ENCODE measurements around the gene KRTAP10-11. TPM values are rescaled to one million over a fixed set of nuclear protein-coding genes. Genes with fewer than 3 reads are reported as not detected.
"Not testable (repeated sequence)": the region's sequence is repeated elsewhere in the genome, so short reads cannot be mapped to it uniquely, and the experiment has no call there.

The KRTAP10-11 gene
- total and polyA plus RNA-seq, 2 of the 8 experiments (the other 6 are each of a cell fraction or from before 2014, with no cell fraction given), result not detected

GRCh38 chr21:44685050-44685449 lies 38.8 kb downstream of the KRTAP10-11 start:
- H3K4me3 ChIP-seq (ENCODE audit: extremely low read depth in 1 of 4, insufficient read depth in 2 of 4, low read depth in 3 of 4, low read length in 4 of 4); H4K8ac ChIP-seq (ENCODE audit: extremely low read depth, insufficient read depth, low read length); FAIRE-seq; H3K9ac ChIP-seq (replicated peaks in 1 of 4; ENCODE audit: extremely low read depth in 1 of 4, low read depth in 3 of 4, low read length in 3 of 4); H3K56ac ChIP-seq (replicated peaks; ENCODE audit: insufficient read length, low read depth, low read length); H3K79me1 ChIP-seq (ENCODE audit: low read depth, low read length); POLR2A ChIA-PET (ENCODE audit: partially characterized antibody); H3K14ac ChIP-seq (ENCODE audit: insufficient read length); H3K79me2 ChIP-seq (ENCODE audit: control insufficient read depth in 1 of 2, insufficient read depth in 2 of 2, low read length in 2 of 2); H3K23ac ChIP-seq (ENCODE audit: insufficient read length); H2BK15ac ChIP-seq (ENCODE audit: low read length); H4K5ac ChIP-seq (ENCODE audit: insufficient read length, low read depth, low read length); H3K18ac ChIP-seq (ENCODE audit: extremely low read depth, low read length); H2BK120ac ChIP-seq (replicated peaks; ENCODE audit: low read depth, low read length); H3K4me2 ChIP-seq (ENCODE audit: insufficient read depth in 1 of 2, low read depth in 2 of 2, low read length in 2 of 2); H2BK5ac ChIP-seq (ENCODE audit: low read depth, low read length); H2AK5ac ChIP-seq (ENCODE audit: low read depth, low read length); DNase-seq (ENCODE audit: low read depth in 1 of 2, low spot score in 2 of 2); H2BK12ac ChIP-seq (ENCODE audit: low read depth, low read length); H3K23me2 ChIP-seq (ENCODE audit: low read depth, low read length); H3K36me3 ChIP-seq (ENCODE audit: control insufficient read depth in 2 of 4, insufficient read depth in 4 of 4, low read length in 3 of 4); H2BK20ac ChIP-seq (ENCODE audit: low read length); H3K4ac ChIP-seq (replicated peaks; ENCODE audit: insufficient read length, low read depth, low read length); H4K20me1 ChIP-seq (replicated peaks in 1 of 2; ENCODE audit: control insufficient read depth in 1 of 2, insufficient read depth in 2 of 2, low read length in 2 of 2); H3K9me3 ChIP-seq (ENCODE audit: insufficient read depth in 2 of 2, low read depth in 1 of 2, low read length in 1 of 2); H2AFZ ChIP-seq (ENCODE audit: low read length); H3K27me3 ChIP-seq (replicated peaks in 1 of 4; ENCODE audit: control insufficient read depth in 3 of 4, extremely low read depth in 1 of 4, insufficient read depth in 3 of 4, low read length in 3 of 4); H4K91ac ChIP-seq (replicated peaks; ENCODE audit: insufficient read length, low read length); H3K27ac ChIP-seq (ENCODE audit: low read depth, low read length): not testable (repeated sequence)
- 89% methylated on average over 3 of the region's 6 CpGs; no CpG with 5 or more reads in 1 of the 2 experiments for WGBS, 2 experiments (ENCODE audit: extremely low coverage in 1 of 2, insufficient coverage in 1 of 2, insufficient read length in 1 of 2, insufficient replicate concordance in 2 of 2, low coverage in 1 of 2, low lambda C conversion rate in 2 of 2, missing lambda C conversion rate in 1 of 2)
- H3K4me1 ChIP-seq (replicated peaks in 1 of 4; ENCODE audit: control insufficient read depth in 3 of 4, insufficient read depth in 4 of 4, low read length in 3 of 4), result peaks cover 5 to 11% (median 9%) of the 10 kb centered on the region in 4 experiments
- CTCF ChIA-PET (ENCODE audit: partially characterized antibody), result interaction anchor here (0.6 to 2.5 kb wide), 3 partner anchors 11 to 108 kb away, joined by 3 to 13 read pairs (median 3); partner anchors contain the start of gene KRTAP10-12
